GM12878 (cell line): Measurements from ENCODE around the gene NRXN3. TPM values are rescaled to one million over a fixed set of nuclear protein-coding genes. Genes with fewer than 3 reads are reported as not detected.
"Not testable (repeated sequence)": the region's sequence is repeated elsewhere in the genome, so short reads cannot be mapped to it uniquely, and the experiment has no call there.

ENCODE experiments used
- ATAC-seq: fragments of 200-7000 bp; cut with Tn5 transposase; 3 replicates; pipeline ENCODE4 v1.9.1; 2020; ENCODE audit warnings: mild to moderate bottlenecking, moderate library complexity
- BruUV-seq: library from RNA; stranded (reverse); fragments of 400-500 nt; replicated peaks from 2 replicates; lab custom pipeline; 2021; lab: Mats Ljungman, UMichigan
- CTCF ChIA-PET: fragments of 300-600 bp; sonication (Branson Sonifier 250); formaldehyde crosslinking; extraction: SDS; loops from one replicate; lab custom pipeline; 2021; ENCODE audit warnings: inconsistent platforms; lab: Yijun Ruan, JAX
- POLR2A ChIA-PET: fragments of 350-600 bp; formaldehyde crosslinking; extraction: SDS; loops from one replicate; lab custom pipeline; 2021; ENCODE audit warnings: inconsistent platforms; lab: Charles Lee
- RAD21 ChIA-PET: fragments of 300-600 bp; sonication (Branson Sonifier 250); formaldehyde crosslinking; loops from one replicate; lab custom pipeline; 2023; ENCODE audit warnings: antibody characterized with exemption; ENCODE audit not compliant: unreplicated experiment; lab: Charles Lee
- SMC1A ChIA-PET: fragments of 300-600 bp; sonication (Branson Sonifier 250); formaldehyde crosslinking; loops from one replicate; lab custom pipeline; 2023; ENCODE audit not compliant: unreplicated experiment, uncharacterized antibody; lab: Charles Lee
- DNase-seq: peaks from one replicate; pipeline ENCODE4 v3.0.0-alpha.2; 2011; ENCODE audit warnings: low read depth, low spot score
- FAIRE-seq: peaks from 3 replicates; lab custom pipeline; 2011; peaks lifted over from hg19 to GRCh38; lab: Jason Lieb, UNC
- H2AFZ ChIP-seq: 2 replicates; pipeline ENCODE4 v1.6.0; 2011; ENCODE audit warnings: low read depth, low read length, control low read depth; ENCODE audit not compliant: control insufficient read depth
- H3K27ac ChIP-seq: 2 replicates; pipeline ENCODE4 v1.5.1; 2011; ENCODE audit warnings: control low read depth; ENCODE audit not compliant: control insufficient read depth, insufficient read depth
- H3K27me3 ChIP-seq, 2 experiments: replicated peaks in 1 of 2; 2 replicates each; pipeline versions ENCODE4 v1.6.0 to v1.6.1; 2011; ENCODE audit warnings: low read length in 1 of 2; ENCODE audit not compliant: control insufficient read depth in 2 of 2, insufficient read depth in 2 of 2
- H3K36me3 ChIP-seq, 2 experiments: 2 replicates each; pipeline ENCODE4 v1.5.1; 2011; ENCODE audit warnings: low read length in 1 of 2; ENCODE audit not compliant: control insufficient read depth in 2 of 2, insufficient read depth in 2 of 2
- H3K4me1 ChIP-seq: 2 replicates; pipeline ENCODE4 v1.6.1; 2011; ENCODE audit warnings: mild to moderate bottlenecking, low read length, moderate library complexity, mixed read lengths; ENCODE audit not compliant: control insufficient read depth, insufficient read depth
- H3K4me2 ChIP-seq: 2 replicates; pipeline ENCODE4 v1.6.0; 2011; ENCODE audit warnings: control low read depth; ENCODE audit not compliant: control insufficient read depth, insufficient read depth
- H3K4me3 ChIP-seq: fragments of 200-600 bp; sonication (generic); 2 replicates; pipeline ENCODE4 v1.5.1; 2016
- H3K79me2 ChIP-seq: 2 replicates; pipeline ENCODE4 v1.6.0; 2011; ENCODE audit warnings: low read length; ENCODE audit not compliant: control insufficient read depth, insufficient read depth
- H3K9ac ChIP-seq: 2 replicates; pipeline ENCODE4 v1.8.0; 2011; ENCODE audit warnings: low read length, control low read depth, mixed read lengths; ENCODE audit not compliant: control insufficient read depth, insufficient read depth
- H3K9me3 ChIP-seq: replicated peaks from 3 replicates; pipeline ENCODE4 v1.5.1; 2011; ENCODE audit warnings: mild to moderate bottlenecking, low read length; ENCODE audit not compliant: control insufficient read depth, insufficient read depth
- H4K20me1 ChIP-seq: 2 replicates; pipeline ENCODE4 v1.6.0; 2011; ENCODE audit not compliant: control insufficient read depth, insufficient read depth
- ASH2L ChIP-seq: fragments of 300-600, 200-600 bp; sonication (generic); IDR thresholded peaks from 2 replicates; pipeline ENCODE4 v1.6.1; 2017; ENCODE audit warnings: low read depth, mild to moderate bottlenecking, borderline replicate concordance
- IRF4 ChIP-seq: IDR thresholded peaks from 2 replicates; pipeline ENCODE4 v1.6.1; 2011; ENCODE audit warnings: low read depth, low read length
- WGBS: methylation state at CpG from one replicate; pipeline ENCODE4 v1.1.6; 2016; ENCODE audit warnings: low lambda C conversion rate; ENCODE audit not compliant: insufficient replicate concordance, insufficient coverage; ENCODE audit errors: missing lambda C conversion rate; 5-methylcytosine and 5-hydroxymethylcytosine counted together
- in situ Hi-C: fragments of 300-500 bp; cut with MboI; formaldehyde crosslinking; loops from 9 replicates; pipeline ENCODE4 v1.14.3; 2018; ENCODE audit warnings: mixed read lengths
- intact Hi-C: fragments of 100-400 bp; cut with micrococcal nuclease; formaldehyde crosslinking; loops from one replicate; pipeline ENCODE4 v1.14.2; 2022; ENCODE audit not compliant: unreplicated experiment
- polyA plus RNA-seq, 11 experiments: library from polyadenylated mRNA; depleted of rRNA in 4 of 11; unstranded in 6 of 11; stranded (reverse) in 5 of 11; fragments of >200 nt; fragmentation: Nextera tagmentation in 4 of 11; fragmentation: Illumina TruSeq in 1 of 11; extraction: Ambion mirVana in 4 of 11; extraction: Trizol in 1 of 11; gene quantifications; 1 replicate in 1 of 11; 2 replicates in 10 of 11; pipeline versions ENCODE4 v1.2.1 to v1.2.3, GENCODE V29; 2011 to 2016; ENCODE audit warnings: inconsistent platforms in 2 of 11, missing spikeins in 2 of 11, low read depth in 1 of 11
- total RNA-seq, 4 experiments: library from RNA; depleted of rRNA in 3 of 4; stranded (reverse); fragments of >200 nt in 3 of 4; fragmentation: Illumina TruSeq in 1 of 4; extraction: Trizol in 1 of 4; gene quantifications; 2 replicates each; pipeline versions ENCODE4 v1.2.1 to v1.2.3, GENCODE V29; 2013 to 2021
- TF ChIP-seq, protein P1 (sequence below): IDR thresholded peaks from 2 replicates; pipeline ENCODE4 v1.6.1; 2011; ENCODE audit warnings: borderline replicate concordance, low read depth, mild to moderate bottlenecking, moderate library complexity, mixed read lengths, low read length; ENCODE audit not compliant: insufficient read depth; ENCODE audit errors: extremely low read length

NRXN3 gene
- total and polyA plus RNA-seq, 10 of the 15 experiments (the other 5 are each of a cell fraction or from before 2014, with no cell fraction given) = 0.52 to 3.3 (median 1.4) TPM

DNA sequence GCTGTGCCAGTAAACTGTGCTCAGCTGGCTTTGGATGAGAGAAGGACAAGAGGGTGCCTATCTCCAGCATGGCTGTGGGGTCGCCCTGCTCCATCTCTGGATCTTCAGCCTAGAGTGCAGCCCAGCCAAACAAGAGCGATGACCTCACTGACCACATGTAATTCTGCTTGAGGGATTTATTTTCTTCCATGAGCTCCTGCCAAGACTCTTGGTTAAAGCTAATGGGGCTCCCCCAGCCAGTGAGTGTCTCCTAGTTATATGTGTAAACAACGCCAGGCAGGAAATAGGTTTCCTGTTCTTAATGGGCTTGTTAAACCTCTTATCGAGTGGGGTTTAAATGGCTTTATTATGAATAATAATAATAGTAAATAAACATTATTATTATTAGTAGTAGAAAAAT lies 397.2 kb downstream of the NRXN3 start (continued):
- TF ChIP-seq ASH2L = no peak

DNA sequence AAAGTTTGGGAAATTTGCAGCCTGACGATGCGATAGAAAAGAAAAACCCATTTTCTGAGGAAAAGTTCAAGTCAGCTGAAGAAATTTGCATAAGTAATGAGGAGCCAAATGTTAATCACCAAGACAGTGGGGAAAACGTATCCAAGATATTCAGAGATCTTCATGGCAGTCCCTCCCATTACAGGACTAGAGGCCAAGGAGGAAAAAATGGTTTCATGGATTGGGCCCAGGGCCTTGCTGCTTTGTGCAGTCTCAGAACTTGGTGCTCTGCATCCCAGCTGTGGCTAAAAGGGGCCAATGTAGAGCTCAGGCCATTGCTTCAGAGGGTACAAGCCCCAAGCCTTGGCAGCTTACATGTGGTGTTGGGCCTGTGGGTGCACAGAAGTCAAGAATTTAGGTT lies 403.6 kb downstream of the NRXN3 start:
- POLR2A ChIA-PET, in situ Hi-C loops, CTCF ChIA-PET, H2AFZ ChIP-seq, H3K27me3 ChIP-seq, H3K27ac ChIP-seq, H3K9me3 ChIP-seq, H3K36me3 ChIP-seq, H4K20me1 ChIP-seq, ATAC-seq, H3K9ac ChIP-seq, intact Hi-C loops, H3K4me1 ChIP-seq, H3K4me3 ChIP-seq, BruUV-seq, H3K79me2 ChIP-seq, SMC1A ChIA-PET, H3K4me2 ChIP-seq, RAD21 ChIA-PET, DNase-seq, FAIRE-seq: not testable (repeated sequence)
- 51% methylated on average over 3 of the region's 3 CpGs for WGBS

DNA sequence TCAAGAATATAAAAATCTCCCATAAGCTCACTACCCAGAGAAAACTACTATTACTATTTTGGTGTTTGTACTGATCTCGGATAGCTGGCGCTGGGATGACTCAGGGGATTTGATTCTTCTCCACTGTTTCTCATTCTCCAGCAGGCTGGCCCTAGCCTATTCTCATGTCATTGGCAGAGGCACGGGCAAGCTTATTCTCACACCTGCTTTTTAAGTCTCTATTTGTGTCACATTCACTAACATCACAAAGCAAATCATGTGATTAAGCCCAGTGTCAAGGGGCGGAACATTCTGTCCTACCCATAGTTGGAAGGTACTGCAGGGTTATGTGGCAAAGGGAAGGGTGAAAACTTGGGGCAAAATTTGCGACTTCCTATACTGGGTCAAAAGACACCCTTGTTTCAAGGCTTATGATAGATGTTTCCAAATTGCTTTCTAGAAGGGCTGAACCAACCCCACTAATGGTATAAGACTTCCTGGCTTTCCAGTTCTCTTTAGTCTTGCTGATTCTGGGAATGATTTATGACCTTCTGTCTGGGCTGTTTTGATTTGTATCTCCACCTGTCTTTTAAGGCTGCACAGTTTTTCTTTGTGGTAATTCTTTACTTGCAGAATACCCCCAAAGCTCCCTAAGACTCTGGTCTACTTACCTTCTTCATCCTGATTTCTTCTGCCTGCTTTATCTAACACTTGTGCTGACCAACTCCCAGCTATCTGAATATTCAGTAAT lies 406.4 kb downstream of the NRXN3 start:
- no peak overlapping the region for H2AFZ ChIP-seq
- no peak overlapping the region for H3K27ac ChIP-seq
- POLR2A ChIA-PET = no interaction called here
- no TSS peak for BruUV-seq
- intact Hi-C loops (no loop called here), in situ Hi-C loops (loop anchor here (25.0 kb wide), 1 partner anchor 914 kb away; no protein-coding TSS in a partner anchor)
- no peak for FAIRE-seq
- RAD21 ChIA-PET = no interaction called here
- peaks cover 5% of the 10 kb centered on the region; the same call in 1 of the 3 replicates for H3K9me3 ChIP-seq
- TF ChIP-seq IRF4 = no peak
- TF ChIP-seq, protein P1, sequence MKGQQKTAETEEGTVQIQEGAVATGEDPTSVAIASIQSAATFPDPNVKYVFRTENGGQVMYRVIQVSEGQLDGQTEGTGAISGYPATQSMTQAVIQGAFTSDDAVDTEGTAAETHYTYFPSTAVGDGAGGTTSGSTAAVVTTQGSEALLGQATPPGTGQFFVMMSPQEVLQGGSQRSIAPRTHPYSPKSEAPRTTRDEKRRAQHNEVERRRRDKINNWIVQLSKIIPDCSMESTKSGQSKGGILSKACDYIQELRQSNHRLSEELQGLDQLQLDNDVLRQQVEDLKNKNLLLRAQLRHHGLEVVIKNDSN = no peak
- SMC1A ChIA-PET = interaction anchor here (0.6 to 1.6 kb wide), 2 partner anchors 8 to 10 kb away, joined by 3 to 6 read pairs; no protein-coding TSS in a partner anchor
- no peak for ATAC-seq
- no peaks in the 10 kb centered on the region for H3K27me3 ChIP-seq
- no peaks in the 10 kb centered on the region for H3K36me3 ChIP-seq
- H4K20me1 ChIP-seq = no peaks in the 10 kb centered on the region
- no peaks in the 10 kb centered on the region for H3K79me2 ChIP-seq
- H3K4me3 ChIP-seq = no peak overlapping the region
- H3K4me1 ChIP-seq = no peaks in the 10 kb centered on the region
- H3K4me2 ChIP-seq = no peak overlapping the region
- no peak for DNase-seq
- CTCF ChIA-PET = interaction anchor here (1.9 kb wide), 1 partner anchor 10 kb away, joined by 7 read pairs; no protein-coding TSS in a partner anchor
- WGBS = 42% methylated on average over 5 of the region's 5 CpGs
- H3K9ac ChIP-seq = no peak overlapping the region
